CD14-positive monocyte (primary cell): Measurements from ENCODE around the gene SRPRB. TPM values are rescaled to one million over a fixed set of nuclear protein-coding genes. Genes with fewer than 3 reads are reported as not detected.

Source experiments
- DNase-seq, 3 donors: peaks; one replicate each; pipeline ENCODE4 v3.0.0-alpha.2; 2011 to 2022
- H2AFZ ChIP-seq: 2 replicates; pipeline ENCODE4 v1.6.0; 2012; ENCODE audit warnings: mild to moderate bottlenecking, low read depth, low read length, inconsistent platforms; ENCODE audit not compliant: insufficient read depth, poor library complexity, severe bottlenecking
- H3K27ac ChIP-seq, 2 donors: 1 replicate in 1 of 2; 2 replicates in 1 of 2; pipeline ENCODE4 v1.5.1; 2012 to 2013; ENCODE audit warnings: low read length in 2 of 2, control low read depth in 1 of 2, inconsistent platforms in 1 of 2, low read depth in 1 of 2, mild to moderate bottlenecking in 1 of 2
- H3K27me3 ChIP-seq, 2 donors: one replicate each; pipeline versions ENCODE4 v1.6.0 to v1.6.1; 2011 to 2013; ENCODE audit warnings: low read length in 2 of 2; ENCODE audit not compliant: control insufficient read depth in 2 of 2, insufficient read depth in 2 of 2
- H3K36me3 ChIP-seq, 2 donors: replicated peaks in 1 of 2; 1 replicate in 1 of 2; 2 replicates in 1 of 2; pipeline versions ENCODE4 v1.5.1 to v1.6.1; 2012 to 2013; ENCODE audit warnings: low read length in 2 of 2, control low read depth in 1 of 2, inconsistent platforms in 1 of 2, mild to moderate bottlenecking in 1 of 2; ENCODE audit not compliant: insufficient read depth in 2 of 2, control insufficient read depth in 1 of 2
- H3K4me1 ChIP-seq, 2 donors: 1 replicate in 1 of 2; 2 replicates in 1 of 2; pipeline versions ENCODE4 v1.5.1 to v1.6.1; 2012 to 2013; ENCODE audit warnings: low read length in 2 of 2, control low read depth in 1 of 2, inconsistent platforms in 1 of 2, mild to moderate bottlenecking in 1 of 2, moderate library complexity in 1 of 2; ENCODE audit not compliant: insufficient read depth in 2 of 2, control insufficient read depth in 1 of 2
- H3K4me2 ChIP-seq: replicated peaks from 2 replicates; pipeline ENCODE3; 2012; ENCODE audit warnings: low read length, moderate library complexity, mild to moderate bottlenecking; ENCODE audit not compliant: poor library complexity, severe bottlenecking; ENCODE audit errors: extremely low read depth
- H3K4me3 ChIP-seq, 3 experiments: fragments of 200-600 bp in 1 of 3; sonication (generic) in 1 of 3; replicated peaks in 1 of 3; 1 replicate in 2 of 3; 2 replicates in 1 of 3; pipeline ENCODE4 v1.5.1; 2011 to 2013; ENCODE audit warnings: low read length in 3 of 3, mild to moderate bottlenecking in 3 of 3, control low read depth in 2 of 3, low read depth in 2 of 3, inconsistent platforms in 1 of 3, moderate library complexity in 1 of 3
- H3K79me2 ChIP-seq: 2 replicates; pipeline ENCODE4 v1.6.0; 2012; ENCODE audit warnings: mild to moderate bottlenecking, control low read depth, inconsistent platforms, low read length, moderate library complexity; ENCODE audit not compliant: insufficient read depth
- H3K9ac ChIP-seq: 2 replicates; pipeline ENCODE4 v1.6.0; 2017; ENCODE audit warnings: low read length, mild to moderate bottlenecking; ENCODE audit not compliant: insufficient read depth, poor library complexity, severe bottlenecking
- H3K9me3 ChIP-seq, 2 donors: replicated peaks in 1 of 2; 1 replicate in 1 of 2; 2 replicates in 1 of 2; pipeline versions ENCODE4 v1.5.1 to v1.6.1; 2012 to 2013; ENCODE audit warnings: low read length in 2 of 2, control low read depth in 1 of 2; ENCODE audit not compliant: control insufficient read depth in 1 of 2, insufficient read depth in 1 of 2
- H4K20me1 ChIP-seq: 2 replicates; pipeline ENCODE4 v1.6.0; 2012; ENCODE audit warnings: mild to moderate bottlenecking, low read length, control low read depth, moderate library complexity; ENCODE audit not compliant: insufficient read depth
- H3K27ac Mint-ChIP-seq, 7 donors: one replicate each; pipeline ENCODE4 v1.8.0; 2020; ENCODE audit warnings: mild to moderate bottlenecking in 7 of 7, mixed read lengths in 7 of 7, moderate library complexity in 6 of 7, inconsistent platforms in 2 of 7
- H3K27me3 Mint-ChIP-seq, 3 donors: one replicate each; pipeline ENCODE4 v1.8.0; 2021 to 2022; ENCODE audit warnings: low read depth in 3 of 3, mild to moderate bottlenecking in 3 of 3, mixed read lengths in 3 of 3, moderate library complexity in 3 of 3, inconsistent platforms in 1 of 3
- H3K36me3 Mint-ChIP-seq, 2 donors: one replicate each; pipeline ENCODE4 v1.8.0; 2020; ENCODE audit warnings: mixed read lengths in 2 of 2, inconsistent platforms in 1 of 2, mild to moderate bottlenecking in 1 of 2
- H3K4me1 Mint-ChIP-seq: one replicate; pipeline ENCODE4 v1.8.0; 2020; ENCODE audit warnings: mild to moderate bottlenecking, mixed read lengths
- H3K4me3 Mint-ChIP-seq, 2 donors: one replicate each; pipeline ENCODE4 v1.8.0; 2020; ENCODE audit warnings: mild to moderate bottlenecking in 2 of 2, mixed read lengths in 2 of 2, moderate library complexity in 1 of 2
- H3K9me3 Mint-ChIP-seq, 7 donors: one replicate each; pipeline ENCODE4 v1.8.0; 2020 to 2022; ENCODE audit warnings: mixed read lengths in 7 of 7, mild to moderate bottlenecking in 6 of 7, moderate library complexity in 6 of 7, inconsistent platforms in 2 of 7
- WGBS: methylation state at CpG from one replicate; pipeline ENCODE4 v1.1.5; 2013; ENCODE audit warnings: missing lambda C conversion rate; ENCODE audit not compliant: insufficient coverage; 5-methylcytosine and 5-hydroxymethylcytosine counted together
- intact Hi-C, 2 donors: fragments of 100-400 bp; cut with micrococcal nuclease; formaldehyde crosslinking; loops; one replicate each; pipeline versions ENCODE4 v1.15.0 to v1.15.1; 2023
- polyA plus RNA-seq, 3 donors: library from polyadenylated mRNA; depleted of rRNA in 1 of 3; unstranded in 2 of 3; stranded (reverse) in 1 of 3; fragments of 300-500 nt in 2 of 3; fragments of >200 nt in 1 of 3; fragmentation: Illumina TruSeq in 2 of 3; gene quantifications; 1 replicate in 2 of 3; 2 replicates in 1 of 3; pipeline ENCODE4 v1.2.3, GENCODE V29; 2012 to 2021
- TF ChIP-seq, protein P1 (sequence below): fragments of 200-600 bp; IDR thresholded peaks from one replicate; pipeline ENCODE4 v1.8.0; 2022; ENCODE audit warnings: antibody characterized with exemption, mild to moderate bottlenecking

The SRPRB gene
- polyA plus RNA-seq, 3 donors: 6.1 to 30.6 (median 29.9) TPM

DNA sequence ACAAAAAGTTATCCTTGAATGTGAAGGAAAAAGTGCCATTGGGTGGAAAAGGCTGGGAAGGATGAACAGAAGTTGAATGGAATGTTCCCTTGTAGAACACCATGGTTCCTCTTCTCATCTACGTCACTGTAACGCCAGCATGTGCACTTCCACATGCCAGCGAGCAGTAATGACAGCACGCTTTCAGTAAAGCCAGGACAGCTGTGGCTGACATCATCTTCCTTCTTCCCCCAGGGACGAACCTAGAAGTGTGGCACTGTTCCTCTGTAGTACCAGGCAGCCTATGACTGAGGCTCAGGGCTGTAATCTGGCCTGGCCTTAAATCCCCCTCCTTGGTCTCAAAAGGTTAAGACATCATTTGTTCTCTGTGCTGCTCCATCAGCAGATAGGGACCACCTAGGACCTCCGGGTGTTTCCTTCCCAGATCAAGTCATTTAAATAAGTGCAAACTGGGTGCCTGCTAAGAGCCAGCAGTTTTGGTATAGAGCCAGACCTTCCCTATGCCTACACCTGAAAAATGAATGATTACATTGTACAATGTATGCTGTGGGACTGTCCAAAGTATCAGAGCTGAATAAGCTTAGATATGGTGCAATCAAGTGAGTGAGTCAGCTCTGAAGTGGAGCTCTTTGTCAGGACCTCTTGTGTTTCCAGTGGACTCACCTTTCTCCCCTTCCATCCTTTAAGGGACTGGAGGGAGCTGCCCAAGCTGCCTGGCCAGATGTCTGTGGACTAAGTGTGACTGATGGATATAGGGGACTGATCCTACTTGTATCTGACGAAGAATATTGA, 5.6 kb upstream of the SRPRB start:
- no peaks in the 10 kb centered on the region for H3K36me3 ChIP-seq
- intact Hi-C loops: loop anchor here (10.0 kb wide), 4 partner anchors 135 to 1075 kb away; partner anchors contain the start of genes NPHP3 (in 2 of the 2), ANAPC13 (in 1 of the 2), CDV3 (in 1 of the 2) and CEP63 (in 1 of the 2)
- Mint-ChIP-seq H3K27me3 (peaks cover 7 to 11% (median 9%) of the 10 kb centered on the region in 3 donors), H3K4me3 (no peak overlapping the region), H3K4me1 (peaks cover 19% of the 10 kb centered on the region), H3K27ac (peak overlapping the region in 5 of 7 donors; percentile 26 to 84 (median 42)), H3K9me3 (peaks cover 2 to 11% (median 7%) of the 10 kb centered on the region in 7 donors), H3K36me3 (no peaks in the 10 kb centered on the region)
- H3K4me2 ChIP-seq: no peak overlapping the region
- no peak overlapping the region for H2AFZ ChIP-seq
- 25% methylated on average over 5 of the region's 7 CpGs for WGBS
- H3K27ac ChIP-seq: no peak overlapping the region
- H4K20me1 ChIP-seq: no peaks in the 10 kb centered on the region
- no peaks in the 10 kb centered on the region for H3K79me2 ChIP-seq
- no peaks in the 10 kb centered on the region for H3K9me3 ChIP-seq
- H3K27me3 ChIP-seq: no peaks in the 10 kb centered on the region
- H3K4me3 ChIP-seq: no peak overlapping the region
- DNase-seq: peak; percentile 52 to 84 (median 58)
- H3K9ac ChIP-seq: no peak overlapping the region
- TF ChIP-seq, protein P1, sequence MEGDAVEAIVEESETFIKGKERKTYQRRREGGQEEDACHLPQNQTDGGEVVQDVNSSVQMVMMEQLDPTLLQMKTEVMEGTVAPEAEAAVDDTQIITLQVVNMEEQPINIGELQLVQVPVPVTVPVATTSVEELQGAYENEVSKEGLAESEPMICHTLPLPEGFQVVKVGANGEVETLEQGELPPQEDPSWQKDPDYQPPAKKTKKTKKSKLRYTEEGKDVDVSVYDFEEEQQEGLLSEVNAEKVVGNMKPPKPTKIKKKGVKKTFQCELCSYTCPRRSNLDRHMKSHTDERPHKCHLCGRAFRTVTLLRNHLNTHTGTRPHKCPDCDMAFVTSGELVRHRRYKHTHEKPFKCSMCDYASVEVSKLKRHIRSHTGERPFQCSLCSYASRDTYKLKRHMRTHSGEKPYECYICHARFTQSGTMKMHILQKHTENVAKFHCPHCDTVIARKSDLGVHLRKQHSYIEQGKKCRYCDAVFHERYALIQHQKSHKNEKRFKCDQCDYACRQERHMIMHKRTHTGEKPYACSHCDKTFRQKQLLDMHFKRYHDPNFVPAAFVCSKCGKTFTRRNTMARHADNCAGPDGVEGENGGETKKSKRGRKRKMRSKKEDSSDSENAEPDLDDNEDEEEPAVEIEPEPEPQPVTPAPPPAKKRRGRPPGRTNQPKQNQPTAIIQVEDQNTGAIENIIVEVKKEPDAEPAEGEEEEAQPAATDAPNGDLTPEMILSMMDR: no peak
- H3K4me1 ChIP-seq: peaks cover 5 to 6% of the 10 kb centered on the region in 2 donors

DNA sequence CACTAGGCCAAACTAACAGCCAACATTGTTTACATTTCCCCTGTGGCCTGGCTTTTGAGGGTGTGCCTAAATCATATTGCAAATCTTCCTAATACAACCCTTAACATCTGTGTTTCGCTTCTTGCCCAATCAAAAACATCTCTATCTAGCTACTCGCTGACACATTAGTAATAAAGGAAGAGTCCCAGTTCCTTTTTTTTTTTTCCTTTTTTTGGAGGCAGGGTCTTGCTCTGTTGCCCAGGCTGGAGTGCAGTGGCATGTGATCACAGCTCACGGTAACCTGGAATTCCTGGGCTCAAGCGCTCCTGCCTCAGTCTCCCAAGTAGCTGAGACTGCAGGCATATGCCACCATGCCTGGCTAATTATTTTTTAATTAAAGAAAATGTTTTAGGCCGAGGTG, 2.1 kb upstream of the SRPRB start:
- Histone ChIP-seq H3K4me3 (no peak overlapping the region), H3K9ac (no peak overlapping the region), H3K79me2 (peaks cover 20% of the 10 kb centered on the region), H4K20me1 (no peaks in the 10 kb centered on the region), H3K36me3 (peaks cover 9 to 12% of the 10 kb centered on the region in 2 donors), H3K9me3 (no peaks in the 10 kb centered on the region), H3K27me3 (no peaks in the 10 kb centered on the region), H3K4me2 (no peak overlapping the region), H3K27ac (no peak overlapping the region), H2AFZ (peak overlapping the region; percentile 26), H3K4me1 (peaks cover 16 to 20% of the 10 kb centered on the region in 2 donors)
- DNase-seq: peak; percentile 11 to 44 (median 24)
- TF ChIP-seq, protein P1: no peak
- peaks cover 11 to 13% of the 10 kb centered on the region in 2 donors for H3K36me3 Mint-ChIP-seq
- intact Hi-C loops: loop anchor here (10.0 kb wide), 4 partner anchors 139 to 1079 kb away; partner anchors contain the start of genes NPHP3 (in 2 of the 2), ANAPC13 (in 1 of the 2), CDV3 (in 1 of the 2) and CEP63 (in 1 of the 2)
- peak overlapping the region in 2 of 7 donors; percentile 3 to 42 for H3K27ac Mint-ChIP-seq
- H3K9me3 Mint-ChIP-seq: peaks cover 0 to 2% (median 0%) of the 10 kb centered on the region in 7 donors
- peaks cover 33% of the 10 kb centered on the region for H3K4me1 Mint-ChIP-seq
- no peak overlapping the region for H3K4me3 Mint-ChIP-seq
- no CpG with 5 or more reads among the region's 5 CpGs for WGBS
- H3K27me3 Mint-ChIP-seq: peaks cover 7 to 9% (median 9%) of the 10 kb centered on the region in 3 donors
